Ovary (tissue), 9 donors: ENCODE results near the gene PTPN12. TPM values are rescaled to one million over a fixed set of nuclear protein-coding genes. Genes with fewer than 3 reads are reported as not detected.

Experiments used
- DNase-seq, 5 donors: peaks; one replicate each; pipeline ENCODE4 v3.0.0-alpha.2; 2019 to 2020
- H3K27ac ChIP-seq, 2 donors: fragments of 200-600 bp; one replicate each; pipeline versions ENCODE4 v1.5.1 to v1.8.0; 2019 to 2022
- H3K27me3 ChIP-seq: fragments of 200-600 bp; one replicate; pipeline ENCODE4 v1.8.0; 2022
- H3K36me3 ChIP-seq: fragments of 200-600 bp; sonication (generic); one replicate; pipeline ENCODE4 v1.5.1; 2019
- H3K4me1 ChIP-seq: one replicate; pipeline ENCODE4 v1.8.1; 2013; ENCODE audit warnings: mild to moderate bottlenecking, moderate library complexity; ENCODE audit not compliant: insufficient read depth
- H3K4me3 ChIP-seq: fragments of 200-600 bp; sonication (generic); one replicate; pipeline ENCODE4 v1.5.1; 2017
- H3K9me3 ChIP-seq, 2 donors: fragments of 200-600 bp in 1 of 2; sonication (generic) in 1 of 2; one replicate each; pipeline versions ENCODE4 v1.5.1 to v1.8.1; 2013 to 2019; ENCODE audit warnings: mild to moderate bottlenecking in 1 of 2, moderate library complexity in 1 of 2
- CTCF ChIP-seq, 3 donors: fragments of 450-650 bp in 2 of 3; fragments of 200-600 bp in 1 of 3; IDR thresholded peaks; one replicate each; pipeline versions ENCODE4 v1.5.1 to v1.8.0; 2016 to 2022; ENCODE audit warnings: antibody characterized with exemption in 3 of 3, mild to moderate bottlenecking in 1 of 3
- EP300 ChIP-seq: sonication (generic); formaldehyde crosslinking; IDR thresholded peaks from one replicate; pipeline ENCODE4 v1.6.1; 2017; ENCODE audit warnings: antibody characterized with exemption
- POLR2A ChIP-seq: fragments of 450-650 bp; IDR thresholded peaks from one replicate; pipeline ENCODE4 v1.6.1; 2017; ENCODE audit warnings: antibody characterized with exemption, mild to moderate bottlenecking, moderate library complexity
- WGBS, 3 donors: extraction: QIAGEN DNeasy Blood & Tissue Kit in 1 of 3; methylation state at CpG; one replicate each; pipeline versions ENCODE4 v1.1.5 to v1.1.7; 2013 to 2017; 5-methylcytosine and 5-hydroxymethylcytosine counted together
- intact Hi-C, 4 donors: fragments of 100-400 bp; cut with DNase I; formaldehyde crosslinking; loops; one replicate each; pipeline versions ENCODE4 v1.11.0 to v1.15.1; 2022 to 2023
- polyA plus RNA-seq, 2 donors: library from polyadenylated mRNA; stranded (reverse); fragments of 200-250 nt in 1 of 2; fragments of 350-450 nt in 1 of 2; fragmentation: Illumina TruSeq in 1 of 2; extraction: RNeasy Lipid Tissue Mini Kit (QIAGEN cat#74804) in 1 of 2; gene quantifications; one replicate each; pipeline ENCODE4 v1.2.3, GENCODE V29; 2013 to 2014
- total RNA-seq, 7 donors: library from RNA; depleted of rRNA in 2 of 7; stranded (reverse); fragments of >200 nt in 2 of 7; fragmentation: NEBNext Ultra II Directional in 3 of 7; extraction: Animal tissue kit (Norgen Biotek cat#: 25700) in 3 of 7; gene quantifications; one replicate each; pipeline versions ENCODE4 v1.1.0 to v1.2.4, GENCODE V29; 2016 to 2023
- donor health status: DM: no; HTN: no; CAD: no; lungs with moderate emphysema.
- donor health status: DM: no; HTN: no; CAD: no.
- donor health status: Bipolar disorder and iron deficiency.
- donor health status: DM: yes; HTN: yes; CAD: no.
- donor health status: DM: no; HTN: no; CAD: no.
- donor health status: DM: yes; HTN: yes; CAD: no.

Gene PTPN12
- total and polyA plus RNA-seq, 9 donors: 45.8 to 90.0 (median 62.7) TPM

- H3K27ac ChIP-seq: no peak overlapping the region
- DNase-seq: no peak
- H3K4me1 ChIP-seq: no peaks in the 10 kb centered on the region
- 92 to 98% (median 97%) methylated on average over 5 of the region's 5 CpGs for WGBS, 3 donors
- intact Hi-C loops: no loop called here
- TF ChIP-seq EP300: no peak
- no peak for TF ChIP-seq POLR2A
- TF ChIP-seq CTCF (IDR thresholded peaks at IDR 0.05): no peak
- H3K9me3 ChIP-seq: no peaks in the 10 kb centered on the region
- H3K36me3 ChIP-seq: no peaks in the 10 kb centered on the region
- no peak overlapping the region for H3K4me3 ChIP-seq
- no peaks in the 10 kb centered on the region for H3K27me3 ChIP-seq
These were observed 124.7 kb downstream of the PTPN12 start for GRCh38 chr7:77661816-77662215.

- Histone ChIP-seq H3K27ac (no peak overlapping the region), H3K36me3 (no peaks in the 10 kb centered on the region), H3K4me3 (no peak overlapping the region), H3K27me3 (no peaks in the 10 kb centered on the region), H3K9me3 (no peaks in the 10 kb centered on the region), H3K4me1 (peaks cover 1% of the 10 kb centered on the region)
- WGBS, 3 donors: 93 to 97% (median 95%) methylated on average over 2 of the region's 2 CpGs
- no peak for DNase-seq
- TF ChIP-seq CTCF (IDR thresholded peaks at IDR 0.05) (no peak), EP300 (no peak), POLR2A (no peak)
- intact Hi-C loops: no loop called here
These were observed 125.8 kb downstream of the PTPN12 start for GRCh38 chr7:77662869-77663268.

- no peaks in the 10 kb centered on the region for H3K36me3 ChIP-seq
- no peak for TF ChIP-seq EP300
- no peak for TF ChIP-seq POLR2A
- no peak for TF ChIP-seq CTCF (IDR thresholded peaks at IDR 0.05)
- H3K9me3 ChIP-seq: no peaks in the 10 kb centered on the region
- H3K4me3 ChIP-seq: no peak overlapping the region
- peaks cover 1% of the 10 kb centered on the region for H3K4me1 ChIP-seq
- no peak for DNase-seq
- intact Hi-C loops: no loop called here
- no peak overlapping the region for H3K27ac ChIP-seq
- no peaks in the 10 kb centered on the region for H3K27me3 ChIP-seq
These were observed 127.6 kb downstream of the PTPN12 start for GRCh38 chr7:77664715-77665114.

- Histone ChIP-seq H3K4me1 (peaks cover 1% of the 10 kb centered on the region), H3K9me3 (no peaks in the 10 kb centered on the region), H3K27ac (no peak overlapping the region), H3K36me3 (no peaks in the 10 kb centered on the region), H3K27me3 (no peaks in the 10 kb centered on the region), H3K4me3 (no peak overlapping the region)
- TF ChIP-seq EP300 (no peak), POLR2A (no peak), CTCF (IDR thresholded peaks at IDR 0.05) (no peak)
- no peak for DNase-seq
- intact Hi-C loops: no loop called here
These were observed 128.1 kb downstream of the PTPN12 start for GRCh38 chr7:77665161-77665560.
